ENCODE data around the gene CYTH4. TPM values are rescaled to one million over a fixed set of nuclear protein-coding genes. Genes with fewer than 3 reads are reported as not detected.
"Not testable (repeated sequence)": the region's sequence is repeated elsewhere in the genome, so short reads cannot be mapped to it uniquely, and the experiment has no call there.

CYTH4 gene
- total RNA-seq, 4 donors from 2014 or later = 4.2 to 21.3 (median 9.3) TPM

DNA sequence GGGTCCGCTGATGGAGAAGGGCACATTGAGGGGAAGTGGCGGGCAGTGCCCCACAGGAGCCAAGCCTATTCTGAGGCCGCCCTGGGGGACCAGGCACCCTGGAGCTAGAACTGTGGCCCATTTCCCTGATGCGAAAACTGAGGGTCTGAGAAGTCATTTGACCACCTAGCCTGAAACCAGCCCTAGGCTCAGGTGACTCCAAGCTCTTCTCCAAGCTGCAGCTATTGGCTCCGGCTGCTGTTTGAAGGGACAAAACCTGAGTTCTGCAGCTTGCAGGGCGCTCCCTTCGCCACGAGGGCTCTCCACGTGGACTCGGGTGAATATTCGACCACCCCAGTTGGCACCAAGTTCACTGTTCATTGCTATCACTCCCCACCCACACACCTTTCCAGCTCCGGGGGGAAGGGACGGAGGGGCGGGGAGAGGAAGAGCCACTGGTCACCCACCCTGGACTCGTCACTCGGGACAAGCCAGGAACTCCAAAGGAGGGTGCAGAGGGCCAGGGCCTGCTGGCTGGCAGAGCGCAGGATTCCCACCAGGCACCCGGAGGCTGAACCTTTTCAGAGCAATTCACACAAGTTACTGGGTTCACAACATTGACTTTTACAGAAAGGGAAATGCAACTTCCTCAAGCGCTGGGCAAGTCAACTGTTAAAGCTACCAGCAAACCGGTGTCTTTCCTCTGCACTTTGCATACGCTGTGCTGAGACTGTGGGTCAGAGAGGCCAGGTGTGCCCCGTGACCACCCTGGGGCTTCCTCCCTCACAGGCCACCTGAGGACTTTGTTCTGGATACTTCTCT, 37.2 kb upstream of the CYTH4 start:
- Histone ChIP-seq H3K9me3 (no peaks in the 10 kb centered on the region), H3K27ac (no peak overlapping the region), H3K36me3 (no peaks in the 10 kb centered on the region), H3K27me3 (peaks cover 68% of the 10 kb centered on the region), H3K4me1 (no peaks in the 10 kb centered on the region), H3K4me3 (no peak overlapping the region)
- ATAC-seq = no peak
- no peak for TF ChIP-seq EP300 (IDR thresholded peaks at IDR 0.05)
- no peak for TF ChIP-seq POLR2A (IDR thresholded peaks at IDR 0.05)
- TF ChIP-seq POLR2AphosphoS5 (IDR thresholded peaks at IDR 0.05) = no peak
- TF ChIP-seq, protein P1, sequence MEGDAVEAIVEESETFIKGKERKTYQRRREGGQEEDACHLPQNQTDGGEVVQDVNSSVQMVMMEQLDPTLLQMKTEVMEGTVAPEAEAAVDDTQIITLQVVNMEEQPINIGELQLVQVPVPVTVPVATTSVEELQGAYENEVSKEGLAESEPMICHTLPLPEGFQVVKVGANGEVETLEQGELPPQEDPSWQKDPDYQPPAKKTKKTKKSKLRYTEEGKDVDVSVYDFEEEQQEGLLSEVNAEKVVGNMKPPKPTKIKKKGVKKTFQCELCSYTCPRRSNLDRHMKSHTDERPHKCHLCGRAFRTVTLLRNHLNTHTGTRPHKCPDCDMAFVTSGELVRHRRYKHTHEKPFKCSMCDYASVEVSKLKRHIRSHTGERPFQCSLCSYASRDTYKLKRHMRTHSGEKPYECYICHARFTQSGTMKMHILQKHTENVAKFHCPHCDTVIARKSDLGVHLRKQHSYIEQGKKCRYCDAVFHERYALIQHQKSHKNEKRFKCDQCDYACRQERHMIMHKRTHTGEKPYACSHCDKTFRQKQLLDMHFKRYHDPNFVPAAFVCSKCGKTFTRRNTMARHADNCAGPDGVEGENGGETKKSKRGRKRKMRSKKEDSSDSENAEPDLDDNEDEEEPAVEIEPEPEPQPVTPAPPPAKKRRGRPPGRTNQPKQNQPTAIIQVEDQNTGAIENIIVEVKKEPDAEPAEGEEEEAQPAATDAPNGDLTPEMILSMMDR (IDR thresholded peaks at IDR 0.05) = no peak
- WGBS, 2 donors (ENCODE audit: low coverage in 1 of 2) = 38% methylated on average over 4 of the region's 22 CpGs; no CpG with 5 or more reads in 1 of the 2 donors

DNA sequence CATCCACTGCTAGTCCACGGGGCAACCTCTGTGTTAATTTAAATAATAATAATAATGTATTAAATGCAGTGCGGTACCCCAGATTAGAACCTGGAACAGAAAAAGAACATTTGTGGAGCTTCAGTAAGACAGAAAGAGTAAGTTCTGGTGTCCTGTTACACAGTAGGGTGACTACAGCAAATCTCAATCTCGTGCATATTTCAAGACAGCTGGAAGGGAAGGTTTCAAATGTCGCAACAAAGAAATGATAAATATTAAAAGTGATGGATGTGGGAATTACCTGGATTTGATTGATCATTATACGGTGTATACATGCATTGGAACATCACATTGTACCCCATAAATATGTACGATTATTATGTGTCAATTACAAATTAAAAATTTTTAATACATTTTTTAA, 36.6 kb upstream of the CYTH4 start:
- H3K4me1 ChIP-seq = no peaks in the 10 kb centered on the region
- H3K4me3 ChIP-seq = no peak overlapping the region
- no peaks in the 10 kb centered on the region for H3K9me3 ChIP-seq
- 61 to 75% methylated on average over 4 to 6 of the region's 6 CpGs for WGBS, 2 donors (ENCODE audit: low coverage in 1 of 2)
- H3K27me3 ChIP-seq = peaks cover 68% of the 10 kb centered on the region
- H3K27ac ChIP-seq = no peak overlapping the region
- TF ChIP-seq POLR2A (IDR thresholded peaks at IDR 0.05) = no peak
- TF ChIP-seq EP300 (IDR thresholded peaks at IDR 0.05) = no peak
- TF ChIP-seq, protein P1 (IDR thresholded peaks at IDR 0.05) = no peak
- no peak for TF ChIP-seq POLR2AphosphoS5 (IDR thresholded peaks at IDR 0.05)
- H3K36me3 ChIP-seq = no peaks in the 10 kb centered on the region
- no peak for ATAC-seq

DNA sequence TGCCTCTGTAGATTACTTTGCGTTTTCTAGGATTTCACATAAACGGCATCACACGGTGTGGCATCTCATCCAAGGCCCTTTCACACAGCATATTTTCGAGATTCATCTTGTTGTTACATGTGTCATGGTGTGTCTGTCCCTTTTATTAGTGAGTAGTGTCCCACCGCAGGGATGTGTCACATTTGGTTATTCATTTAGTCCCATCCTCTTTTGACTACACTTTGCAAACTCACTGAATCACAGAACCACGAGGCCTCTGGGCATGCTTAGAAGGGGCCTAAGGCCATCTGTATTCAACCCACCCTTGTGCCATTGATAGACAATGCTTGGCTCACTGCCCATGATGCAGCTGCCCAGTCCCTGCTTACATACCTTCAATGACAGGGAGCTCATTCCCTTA, 34.1 kb upstream of the CYTH4 start:
- no peak for ATAC-seq
- TF ChIP-seq, protein P1 (IDR thresholded peaks at IDR 0.05) = no peak
- TF ChIP-seq EP300 (IDR thresholded peaks at IDR 0.05) (no peak), POLR2AphosphoS5 (IDR thresholded peaks at IDR 0.05) (no peak), POLR2A (IDR thresholded peaks at IDR 0.05) (no peak)

DNA sequence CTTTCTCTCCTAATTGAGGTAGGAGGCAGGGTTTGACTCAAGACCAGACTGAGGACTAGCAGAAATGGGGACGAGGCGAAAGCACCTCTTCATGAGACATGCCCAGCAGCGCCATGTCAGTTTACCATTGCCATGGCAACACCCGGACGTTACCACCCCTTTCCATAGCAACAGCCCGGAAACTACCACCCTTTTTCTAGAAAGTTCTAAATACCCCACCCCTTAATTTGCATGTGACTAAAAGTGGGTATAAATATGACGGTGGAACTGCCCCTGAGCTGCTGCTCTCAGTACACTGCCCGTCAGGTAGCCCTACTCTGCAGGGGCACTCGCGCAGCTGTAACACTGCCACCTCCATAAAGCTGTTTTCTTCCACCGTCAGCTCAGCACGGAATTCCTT, 32.3 kb upstream of the CYTH4 start:
- no peaks in the 10 kb centered on the region for H3K4me1 ChIP-seq
- H3K36me3 ChIP-seq = no peaks in the 10 kb centered on the region
- no peaks in the 10 kb centered on the region for H3K9me3 ChIP-seq
- 68 to 79% methylated on average over 8 to 12 of the region's 12 CpGs for WGBS, 2 donors (ENCODE audit: low coverage in 1 of 2)
- ATAC-seq = no peak
- TF ChIP-seq POLR2AphosphoS5 (IDR thresholded peaks at IDR 0.05) (no peak), EP300 (IDR thresholded peaks at IDR 0.05) (no peak), POLR2A (IDR thresholded peaks at IDR 0.05) (no peak)
- TF ChIP-seq, protein P1 (IDR thresholded peaks at IDR 0.05) = no peak
- peaks cover 64% of the 10 kb centered on the region for H3K27me3 ChIP-seq
- no peak overlapping the region for H3K27ac ChIP-seq
- no peak overlapping the region for H3K4me3 ChIP-seq

More for the DNA sequence above, 34.1 kb upstream of the CYTH4 start:
- H3K4me3 ChIP-seq = no peak overlapping the region
- H3K27me3 ChIP-seq = peaks cover 64% of the 10 kb centered on the region
- H3K36me3 ChIP-seq = no peaks in the 10 kb centered on the region
- no peak overlapping the region for H3K27ac ChIP-seq
- H3K9me3 ChIP-seq = no peaks in the 10 kb centered on the region
- 55 to 64% methylated on average over 4 to 6 of the region's 6 CpGs for WGBS, 2 donors (ENCODE audit: low coverage in 1 of 2)
- no peaks in the 10 kb centered on the region for H3K4me1 ChIP-seq

DNA sequence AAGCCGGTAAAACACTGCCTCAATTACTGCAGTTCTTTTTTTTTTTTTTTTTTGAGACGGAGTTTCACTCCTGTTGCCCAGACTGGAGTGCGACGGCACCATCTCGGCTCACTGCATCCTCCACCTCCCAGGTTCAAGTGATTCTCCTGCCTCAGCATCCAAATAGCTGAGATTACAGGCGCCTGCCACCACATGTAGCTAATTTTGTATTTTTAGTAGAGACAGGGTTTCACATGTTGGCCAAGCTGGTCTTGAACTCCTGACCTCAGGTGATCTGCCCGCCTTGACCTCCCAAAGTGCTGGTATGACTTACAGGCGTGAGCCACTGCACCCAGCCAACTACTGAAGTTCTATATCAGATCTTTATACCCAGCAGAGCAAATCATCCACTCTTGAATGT, 30.5 kb upstream of the CYTH4 start:
- not testable (repeated sequence) for H3K4me1 ChIP-seq

More for the DNA sequence above, 30.5 kb upstream of the CYTH4 start:
- 74 to 81% methylated on average over 5 to 7 of the region's 8 CpGs for WGBS, 2 donors (ENCODE audit: low coverage in 1 of 2)
- not testable (repeated sequence) for H3K36me3 ChIP-seq, H3K9me3 ChIP-seq, ATAC-seq, H3K27ac ChIP-seq, H3K4me3 ChIP-seq
- H3K27me3 ChIP-seq = peaks cover 79% of the 10 kb centered on the region

Data from gastroesophageal sphincter (tissue), 4 donors.